ENCODE results near the gene CROCC2. TPM values are rescaled to one million over a fixed set of nuclear protein-coding genes. Genes with fewer than 3 reads are reported as not detected.

CROCC2 gene
- total and polyA plus RNA-seq, 10 of the 15 experiments (the other 5 are each of a cell fraction or from before 2014, with no cell fraction given) = not detected

- CTCF ChIA-PET = no interaction called here
- H3K9me3 ChIP-seq (replicated peaks; ENCODE audit: control insufficient read depth, insufficient read depth, low read length) = no peaks in the 10 kb centered on the region
- no peak overlapping the region for H3K4me3 ChIP-seq
- TF ChIP-seq ZSCAN29 (IDR thresholded peaks at IDR 0.05) (no peak), NR2C1 (IDR thresholded peaks at IDR 0.05) (no peak), EP300 (IDR thresholded peaks at IDR 0.05; ENCODE audit: borderline replicate concordance in 1 of 2, control insufficient read depth in 1 of 2, low read depth in 2 of 2, low read length in 2 of 2) (no peak), CHD1 (IDR thresholded peaks at IDR 0.05; ENCODE audit: low read depth, low read length) (no peak), PML (IDR thresholded peaks at IDR 0.05; ENCODE audit: low read length) (no peak), RAD51 (IDR thresholded peaks at IDR 0.05) (no peak), BCL11A (IDR thresholded peaks at IDR 0.05; ENCODE audit: low read depth, low read length) (no peak)
- no TSS peak for BruUV-seq (replicated peaks)
- H3K4me1 ChIP-seq (ENCODE audit: control insufficient read depth, insufficient read depth, low read length) = no peaks in the 10 kb centered on the region
- in situ Hi-C loops (cut with MboI) = no loop called here
- POLR2A ChIA-PET = no interaction called here
- H3K4me2 ChIP-seq (ENCODE audit: control insufficient read depth, insufficient read depth) = no peak overlapping the region
- FAIRE-seq = no peak
- DNase-seq (ENCODE audit: low read depth, low spot score) = no peak
- H4K20me1 ChIP-seq (ENCODE audit: control insufficient read depth, insufficient read depth) = no peaks in the 10 kb centered on the region
- RAD21 ChIA-PET (ENCODE audit: unreplicated experiment) = no interaction called here
- H2AFZ ChIP-seq (ENCODE audit: control insufficient read depth, low read depth, low read length) = no peak overlapping the region
- no peaks in the 10 kb centered on the region for H3K79me2 ChIP-seq (ENCODE audit: control insufficient read depth, insufficient read depth, low read length)
- intact Hi-C loops (cut with micrococcal nuclease; ENCODE audit: unreplicated experiment) = no loop called here
- H3K9ac ChIP-seq (ENCODE audit: control insufficient read depth, insufficient read depth, low read length) = no peak overlapping the region
- no peaks in the 10 kb centered on the region for H3K36me3 ChIP-seq (ENCODE audit: control insufficient read depth in 2 of 2, insufficient read depth in 2 of 2, low read length in 1 of 2)
- WGBS (ENCODE audit: insufficient coverage, insufficient replicate concordance, low lambda C conversion rate, missing lambda C conversion rate) = 0% methylated on average over 1 of the region's 1 CpG
- SMC1A ChIA-PET (ENCODE audit: uncharacterized antibody, unreplicated experiment) = no interaction called here
- ATAC-seq = no peak
- H3K27ac ChIP-seq (ENCODE audit: control insufficient read depth, insufficient read depth) = no peak overlapping the region
- no peaks in the 10 kb centered on the region; a peak in 1 of 4 replicates for H3K27me3 ChIP-seq (replicated peaks in 1 of 2; ENCODE audit: control insufficient read depth in 2 of 2, insufficient read depth in 2 of 2, low read length in 1 of 2)
Measured at GRCh38 chr2:240885566-240885965, 20.6 kb upstream of the CROCC2 start.

GRCh38 chr2:240886023-240886565, 20.0 kb upstream of the CROCC2 start:
- ChIA-PET POLR2A (no interaction called here), SMC1A (ENCODE audit: uncharacterized antibody, unreplicated experiment) (no interaction called here), CTCF (no interaction called here), RAD21 (ENCODE audit: unreplicated experiment) (no interaction called here)
- TF ChIP-seq RELA (IDR thresholded peaks at IDR 0.05; ENCODE audit: borderline replicate concordance, partially characterized antibody) (no peak), ZBTB11 (CRISPR knock-in tag; IDR thresholded peaks at IDR 0.05) (no peak), PAX5 (IDR thresholded peaks at IDR 0.05; ENCODE audit: borderline replicate concordance, low read depth, low read length) (no peak), NR2C2 (IDR thresholded peaks at IDR 0.05; ENCODE audit: borderline replicate concordance, control insufficient read depth, insufficient read length, low read depth) (no peak), TCF3 (IDR thresholded peaks at IDR 0.05; ENCODE audit: borderline replicate concordance, insufficient read depth, low read depth, low read length) (no peak), SUPT20H (IDR thresholded peaks at IDR 0.05; ENCODE audit: borderline replicate concordance, control insufficient read depth, low read depth, low read length) (no peak)
- 25% methylated on average over 5 of the region's 5 CpGs for WGBS (ENCODE audit: insufficient coverage, insufficient replicate concordance, low lambda C conversion rate, missing lambda C conversion rate)
- no peak for ATAC-seq
- BruUV-seq (replicated peaks) = no TSS peak
- Histone ChIP-seq H3K9ac (ENCODE audit: control insufficient read depth, insufficient read depth, low read length) (no peak overlapping the region), H2AFZ (ENCODE audit: control insufficient read depth, low read depth, low read length) (no peak overlapping the region), H4K20me1 (ENCODE audit: control insufficient read depth, insufficient read depth) (no peaks in the 10 kb centered on the region), H3K27ac (ENCODE audit: control insufficient read depth, insufficient read depth) (no peak overlapping the region), H3K27me3 (replicated peaks in 1 of 2; ENCODE audit: control insufficient read depth in 2 of 2, insufficient read depth in 2 of 2, low read length in 1 of 2) (no peaks in the 10 kb centered on the region; a peak in 1 of 4 replicates), H3K36me3 (ENCODE audit: control insufficient read depth in 2 of 2, insufficient read depth in 2 of 2, low read length in 1 of 2) (no peaks in the 10 kb centered on the region), H3K4me1 (ENCODE audit: control insufficient read depth, insufficient read depth, low read length) (no peaks in the 10 kb centered on the region), H3K4me2 (ENCODE audit: control insufficient read depth, insufficient read depth) (no peak overlapping the region), H3K9me3 (replicated peaks; ENCODE audit: control insufficient read depth, insufficient read depth, low read length) (no peaks in the 10 kb centered on the region), H3K79me2 (ENCODE audit: control insufficient read depth, insufficient read depth, low read length) (no peaks in the 10 kb centered on the region), H3K4me3 (no peak overlapping the region)
- intact Hi-C loops (cut with micrococcal nuclease; ENCODE audit: unreplicated experiment) = no loop called here
- FAIRE-seq = no peak
- in situ Hi-C loops (cut with MboI) = no loop called here
- DNase-seq (ENCODE audit: low read depth, low spot score) = no peak

Data from GM12878 (cell line).